Measurements from ENCODE around the gene BAIAP2.

Gene BAIAP2, protein sequence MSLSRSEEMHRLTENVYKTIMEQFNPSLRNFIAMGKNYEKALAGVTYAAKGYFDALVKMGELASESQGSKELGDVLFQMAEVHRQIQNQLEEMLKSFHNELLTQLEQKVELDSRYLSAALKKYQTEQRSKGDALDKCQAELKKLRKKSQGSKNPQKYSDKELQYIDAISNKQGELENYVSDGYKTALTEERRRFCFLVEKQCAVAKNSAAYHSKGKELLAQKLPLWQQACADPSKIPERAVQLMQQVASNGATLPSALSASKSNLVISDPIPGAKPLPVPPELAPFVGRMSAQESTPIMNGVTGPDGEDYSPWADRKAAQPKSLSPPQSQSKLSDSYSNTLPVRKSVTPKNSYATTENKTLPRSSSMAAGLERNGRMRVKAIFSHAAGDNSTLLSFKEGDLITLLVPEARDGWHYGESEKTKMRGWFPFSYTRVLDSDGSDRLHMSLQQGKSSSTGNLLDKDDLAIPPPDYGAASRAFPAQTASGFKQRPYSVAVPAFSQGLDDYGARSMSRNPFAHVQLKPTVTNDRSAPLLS

DNA sequence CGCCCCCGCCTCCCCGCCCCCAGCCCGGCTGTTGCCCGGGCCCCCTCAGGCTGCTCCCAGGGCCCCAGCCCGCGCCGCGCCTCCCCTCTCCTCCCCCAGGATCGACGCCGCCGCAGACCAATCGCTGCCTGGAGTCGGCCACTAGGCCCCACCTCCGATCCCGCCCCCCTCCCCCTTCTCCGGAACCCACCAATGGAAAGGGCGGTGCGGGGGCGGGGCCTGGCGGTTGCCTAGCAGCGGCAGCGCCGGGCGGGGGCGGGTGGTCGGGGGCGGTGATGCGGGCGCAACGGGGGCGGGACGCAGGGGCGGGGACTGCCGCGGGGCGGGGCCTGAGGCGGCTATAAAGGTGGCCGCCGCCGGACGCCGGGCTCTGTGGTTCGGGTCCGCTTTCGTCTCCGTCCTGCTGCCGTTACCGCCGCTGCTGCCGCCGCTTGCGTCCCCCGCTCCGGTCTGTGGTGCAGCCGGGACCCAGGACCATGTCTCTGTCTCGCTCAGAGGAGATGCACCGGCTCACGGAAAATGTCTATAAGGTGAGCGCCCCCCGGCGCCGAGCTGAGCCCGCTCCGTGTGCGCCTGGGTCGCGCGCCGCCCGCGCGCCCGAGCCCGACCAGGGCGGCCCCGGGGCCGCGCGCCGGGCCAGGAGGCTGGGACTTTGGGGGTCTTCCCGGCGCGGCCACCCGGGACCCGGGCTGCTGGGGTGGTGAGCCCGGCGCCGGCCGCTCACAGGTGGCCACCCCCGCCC is at the start of gene BAIAP2:
Gene BAIAP2 (plus strand): TSS at position 373 of the 742 bp plus-strand sequence. CDS start 104 bp downstream, at position 477.
- peak; percentile 95 to 96 for DNase-seq

DNA sequence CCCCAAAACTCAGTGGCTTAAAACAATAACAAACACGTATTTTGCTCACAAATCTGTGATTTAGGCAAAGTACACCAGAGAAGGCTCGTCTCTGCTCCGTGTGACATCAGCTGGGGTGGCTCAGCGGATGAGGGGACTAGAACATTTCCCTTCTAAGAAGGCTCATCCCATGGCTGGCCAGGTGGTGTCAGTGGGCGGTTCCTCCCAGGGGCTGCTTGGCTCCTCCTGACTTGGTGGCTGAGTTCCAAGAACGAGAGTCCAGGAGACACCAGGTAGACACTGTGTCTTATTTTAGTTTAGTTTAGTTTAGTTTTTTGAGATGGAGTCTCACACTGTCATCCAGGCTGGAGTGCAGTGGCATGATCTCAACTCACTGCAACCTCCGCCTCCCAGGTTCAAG is 48.9 kb upstream of the BAIAP2 start:
- no peak for DNase-seq

DNA sequence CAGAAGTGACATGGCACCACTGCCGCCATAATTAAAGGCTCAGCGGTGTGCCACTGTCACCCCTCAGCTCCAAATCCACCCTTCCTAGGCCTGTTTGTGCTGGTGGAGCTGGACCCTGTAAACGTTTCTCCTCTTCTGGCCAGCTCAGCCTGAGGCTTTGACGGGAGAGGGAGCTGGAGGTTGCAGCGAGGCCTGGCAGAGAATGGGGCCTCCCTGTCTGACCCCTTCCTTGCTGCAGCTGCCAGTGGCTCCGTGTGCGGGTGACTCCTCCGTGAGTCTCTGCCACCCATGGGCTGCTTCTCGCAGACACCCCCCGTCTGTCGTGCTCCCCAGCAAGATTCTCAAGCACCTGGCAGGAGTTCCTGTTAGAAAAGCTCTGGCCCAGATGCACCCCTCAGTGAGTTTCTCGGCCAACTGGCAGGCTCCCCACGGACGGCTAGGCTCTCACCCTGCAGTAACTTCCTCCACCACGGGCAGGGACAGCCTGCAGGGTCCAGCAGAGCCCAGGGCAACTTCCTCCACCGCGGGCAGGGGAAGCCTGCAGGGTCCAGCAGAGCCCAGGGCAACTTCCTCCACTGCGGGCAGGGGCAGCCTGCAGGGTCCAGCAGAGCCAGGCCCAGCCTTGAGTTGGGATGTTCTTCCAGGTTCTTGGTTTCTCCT is 48.0 kb upstream of the BAIAP2 start:
- peak in 1 of 2 donors; percentile 37 for DNase-seq

DNA sequence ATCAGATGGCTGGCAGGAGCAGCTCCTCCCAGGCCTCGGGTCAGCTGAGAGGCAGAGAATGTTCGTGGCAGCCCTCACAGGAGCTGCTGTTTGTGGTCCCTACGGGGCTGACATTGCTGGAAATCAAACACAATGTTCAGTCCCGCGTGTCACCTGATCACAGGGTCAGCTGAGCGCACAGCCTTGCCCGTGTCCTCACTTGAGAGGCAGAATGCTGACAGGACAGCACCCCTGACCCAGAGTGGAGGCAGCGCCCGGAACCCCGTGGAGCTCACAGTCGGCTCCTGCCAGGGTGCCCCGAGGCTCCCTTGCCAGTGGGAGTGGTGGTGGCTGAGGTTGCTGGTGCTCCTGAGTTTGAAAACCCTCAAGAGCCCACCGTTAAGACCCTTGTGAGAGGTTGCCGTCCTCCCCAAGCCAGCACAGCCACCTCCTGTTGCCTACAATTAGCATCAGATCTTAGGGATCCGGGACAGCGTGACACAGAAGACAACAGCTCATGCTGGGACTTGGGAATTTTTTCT is 47.0 kb upstream of the BAIAP2 start:
- no peak for DNase-seq

DNA sequence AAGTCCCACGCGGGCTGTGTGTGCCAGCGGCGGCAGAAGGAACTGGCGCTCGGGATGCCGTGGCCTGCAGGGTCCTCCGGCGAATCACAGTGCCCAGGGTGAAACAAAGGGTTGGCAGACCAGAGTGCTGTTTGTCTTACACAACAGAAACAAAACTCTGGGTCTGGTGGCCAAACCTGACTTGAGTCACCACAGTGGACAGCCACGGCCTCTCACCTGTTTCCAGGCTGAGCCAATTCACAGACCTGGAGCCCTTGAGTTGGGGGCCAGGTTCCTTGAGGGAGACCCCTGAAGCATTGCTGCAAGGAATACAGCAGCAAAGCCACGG is 45.4 kb upstream of the BAIAP2 start:
- no peak for DNase-seq

DNA sequence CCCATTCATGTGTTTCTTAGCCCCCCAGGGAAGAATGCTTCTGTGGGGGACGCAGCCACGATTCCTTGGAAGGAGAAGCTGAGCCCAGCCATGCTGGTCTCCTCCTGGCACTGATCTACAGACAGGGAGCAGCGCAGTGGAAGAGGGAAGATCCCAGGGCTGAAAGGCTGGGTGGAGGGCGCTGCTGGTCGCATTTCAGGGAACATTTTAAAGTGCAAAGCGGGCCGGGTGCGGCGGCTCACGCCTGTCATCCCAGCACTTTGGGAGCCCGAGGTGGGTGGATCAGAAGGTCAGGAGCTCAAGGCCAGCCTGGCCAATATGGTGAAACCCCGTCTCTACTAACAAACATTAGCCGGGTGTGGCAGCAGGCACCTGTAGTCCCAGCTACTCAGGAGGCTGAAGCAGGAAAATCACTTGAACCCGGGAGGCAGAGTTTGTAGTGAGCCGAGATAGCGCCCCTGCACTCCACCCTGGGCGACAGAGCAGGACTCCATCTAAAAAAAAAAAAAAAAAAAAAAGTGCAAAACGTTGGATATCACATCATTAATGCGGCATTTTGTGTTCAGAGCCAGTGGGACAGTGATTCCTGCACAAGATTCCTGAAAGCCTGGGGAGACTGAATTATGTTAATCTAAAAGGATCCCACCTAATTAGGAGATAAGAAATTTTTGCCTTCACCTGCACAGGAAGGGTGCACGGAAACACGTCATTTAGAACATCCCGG is 43.9 kb upstream of the BAIAP2 start:
- DNase-seq, result no peak

DNA sequence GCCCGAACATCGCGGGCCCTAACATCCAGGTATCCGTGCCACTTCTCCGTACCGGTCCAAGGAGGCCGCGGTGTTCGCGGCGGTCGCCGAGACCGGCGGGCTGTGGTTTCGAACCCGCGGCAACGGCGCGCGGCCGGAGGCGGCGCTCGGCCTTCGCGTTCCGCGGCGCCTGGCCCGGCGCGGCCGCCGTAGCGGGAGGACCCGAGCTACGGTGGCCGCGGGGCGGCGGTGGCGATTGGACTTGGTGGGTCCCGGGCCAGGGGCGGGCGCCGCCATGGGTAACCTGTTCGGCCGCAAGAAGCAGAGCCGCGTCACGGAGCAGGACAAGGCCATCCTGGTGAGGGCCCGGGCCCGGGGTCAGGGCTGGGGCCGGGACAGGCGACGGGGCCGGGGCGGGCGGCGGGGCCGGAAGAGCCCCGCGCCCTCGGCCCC is 43.3 kb upstream of the BAIAP2 start, which contains the start of gene CHMP6:
Gene CHMP6 (plus strand): TSS at position 197 of the 432 bp plus-strand sequence. CDS start 78 bp downstream, at position 275.
- peak; percentile 69 to 77 for DNase-seq

DNA sequence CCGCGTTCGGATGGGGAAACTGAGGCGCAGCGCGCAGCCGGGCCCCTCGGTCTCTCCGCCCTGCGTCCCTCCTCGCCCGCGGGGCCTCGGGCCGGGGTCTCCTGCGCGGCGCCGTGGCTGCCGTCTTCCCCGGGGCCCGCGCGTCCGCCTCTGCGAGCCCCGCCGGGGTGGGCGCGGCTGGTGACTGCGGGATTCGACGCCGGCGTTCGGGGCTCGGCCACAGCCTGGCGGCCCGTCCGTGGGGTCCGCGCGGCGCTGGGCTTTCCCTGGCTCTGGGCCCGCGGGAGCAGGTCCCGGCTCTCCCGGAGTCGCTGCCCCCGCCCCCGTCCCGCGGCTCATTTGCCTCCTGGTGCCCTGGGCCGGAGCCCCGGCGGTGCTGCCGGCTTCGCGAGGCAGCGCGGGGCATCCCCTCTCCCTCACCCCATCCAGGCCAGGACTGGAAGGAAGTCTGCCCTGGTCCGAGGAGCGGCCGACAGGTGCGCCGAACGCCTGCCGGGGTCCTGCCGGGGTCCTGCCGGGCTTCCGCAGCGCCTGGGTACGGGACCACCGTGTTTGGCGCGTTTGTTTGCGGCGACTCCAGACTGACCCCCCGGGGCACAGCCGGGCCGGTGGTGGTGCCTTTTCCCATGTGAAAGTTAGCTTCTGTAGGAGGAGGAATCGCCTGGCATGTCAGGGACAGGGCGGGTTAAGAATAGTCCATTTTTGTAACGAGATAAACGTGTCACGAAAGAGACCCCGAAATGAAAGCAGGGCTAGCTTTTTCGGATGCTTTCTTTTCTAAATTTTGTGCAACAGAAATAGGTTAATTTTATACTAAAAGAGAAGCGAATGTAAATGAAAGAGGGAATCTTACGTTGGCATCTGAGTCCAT is 42.6 kb upstream of the BAIAP2 start:
- no peak for DNase-seq

DNA sequence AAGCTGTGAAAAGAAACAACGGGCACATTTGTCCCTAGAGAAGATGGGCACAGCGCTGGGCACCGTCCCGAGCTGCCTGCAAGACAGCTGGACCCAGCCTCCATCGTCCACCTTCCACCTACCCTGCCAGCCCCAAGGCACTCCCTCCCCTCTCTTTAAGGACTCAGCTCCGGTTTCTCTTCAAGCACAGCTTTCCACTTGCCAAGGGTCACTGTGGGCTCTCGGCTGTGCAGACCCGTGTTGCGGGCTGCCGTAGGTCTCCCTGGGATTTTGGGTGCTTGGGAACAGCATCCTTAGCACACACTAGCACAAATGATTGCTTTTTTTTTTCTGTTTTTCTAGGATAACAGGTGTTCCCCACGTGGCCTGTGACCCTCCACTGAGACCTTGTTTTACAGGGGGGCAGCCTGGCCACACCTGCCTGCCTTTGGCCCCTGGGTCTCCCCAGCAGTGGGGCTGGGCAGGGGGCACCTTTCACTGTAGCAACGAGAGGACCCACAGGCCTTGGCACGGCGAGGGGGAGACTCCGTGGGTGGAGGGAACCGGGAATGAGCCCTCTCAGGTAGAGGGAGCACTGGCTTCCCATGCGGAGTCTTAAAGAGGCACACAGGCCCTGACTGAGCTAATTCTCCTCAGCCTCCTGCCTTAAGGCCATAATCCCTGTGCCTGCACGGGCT is 41.9 kb upstream of the BAIAP2 start:
- DNase-seq, result no peak

DNA sequence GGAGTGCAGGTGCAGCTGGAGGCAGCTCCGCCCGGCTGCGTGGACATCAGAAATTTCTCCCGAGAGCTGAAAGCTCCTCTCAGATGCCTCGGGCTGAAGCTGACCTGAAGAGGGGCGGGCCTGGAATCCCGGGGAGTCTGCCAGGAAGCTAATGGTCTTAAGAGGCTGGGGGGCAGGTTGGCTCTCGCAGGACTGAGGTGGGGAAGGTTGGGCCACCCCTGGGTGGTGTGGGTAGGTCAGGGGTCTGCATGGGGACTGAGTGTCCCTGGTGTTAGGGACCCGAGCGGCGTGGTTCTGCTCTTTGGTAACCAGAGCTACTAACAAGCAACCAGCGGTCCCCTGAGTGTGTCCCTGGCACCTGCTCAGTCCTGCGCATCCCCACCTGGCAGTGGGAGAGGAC is 39.8 kb upstream of the BAIAP2 start:
- DNase-seq, result no peak

DNA sequence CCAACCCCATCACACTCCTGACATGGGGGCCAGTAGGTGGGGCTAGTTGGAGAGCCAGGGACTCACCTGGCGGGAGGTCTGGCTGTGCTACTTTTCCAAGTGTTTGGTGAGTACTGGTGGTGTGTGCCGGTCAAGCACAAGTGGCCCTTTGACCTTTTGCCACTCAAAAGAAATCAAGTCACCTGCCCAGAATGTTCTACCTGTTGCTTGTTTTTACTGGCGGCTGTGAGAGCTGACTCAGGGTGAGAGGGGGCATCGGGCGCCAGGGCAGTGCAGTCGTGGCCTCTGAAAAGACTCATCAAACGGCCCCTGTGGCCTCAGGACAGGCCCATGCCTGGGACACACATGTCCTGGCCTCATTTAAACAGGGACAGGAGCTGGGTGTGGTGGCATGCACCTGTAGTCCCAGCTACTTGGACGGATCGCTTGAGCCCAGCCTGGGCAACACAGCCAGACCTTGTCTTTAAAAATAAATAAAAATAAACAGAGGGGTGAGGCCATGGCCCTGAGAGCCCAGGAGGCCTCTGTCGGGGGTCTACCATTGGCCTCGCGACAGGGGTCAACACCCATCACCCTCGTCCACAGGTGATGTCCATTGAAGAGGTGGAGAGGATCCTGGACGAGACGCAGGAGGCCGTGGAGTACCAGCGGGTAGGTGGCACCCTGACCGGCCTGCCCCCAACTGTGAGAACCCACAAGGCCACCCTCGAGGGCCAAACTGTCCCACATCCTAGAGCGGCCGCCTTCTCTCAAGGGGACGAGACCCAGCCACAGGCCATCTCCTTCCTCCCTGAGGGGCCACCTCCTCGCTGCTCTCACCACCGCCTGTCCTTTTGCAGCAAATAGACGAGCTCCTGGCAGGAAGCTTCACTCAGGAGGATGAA is 38.3 kb upstream of the BAIAP2 start:
- no peak for DNase-seq

DNA sequence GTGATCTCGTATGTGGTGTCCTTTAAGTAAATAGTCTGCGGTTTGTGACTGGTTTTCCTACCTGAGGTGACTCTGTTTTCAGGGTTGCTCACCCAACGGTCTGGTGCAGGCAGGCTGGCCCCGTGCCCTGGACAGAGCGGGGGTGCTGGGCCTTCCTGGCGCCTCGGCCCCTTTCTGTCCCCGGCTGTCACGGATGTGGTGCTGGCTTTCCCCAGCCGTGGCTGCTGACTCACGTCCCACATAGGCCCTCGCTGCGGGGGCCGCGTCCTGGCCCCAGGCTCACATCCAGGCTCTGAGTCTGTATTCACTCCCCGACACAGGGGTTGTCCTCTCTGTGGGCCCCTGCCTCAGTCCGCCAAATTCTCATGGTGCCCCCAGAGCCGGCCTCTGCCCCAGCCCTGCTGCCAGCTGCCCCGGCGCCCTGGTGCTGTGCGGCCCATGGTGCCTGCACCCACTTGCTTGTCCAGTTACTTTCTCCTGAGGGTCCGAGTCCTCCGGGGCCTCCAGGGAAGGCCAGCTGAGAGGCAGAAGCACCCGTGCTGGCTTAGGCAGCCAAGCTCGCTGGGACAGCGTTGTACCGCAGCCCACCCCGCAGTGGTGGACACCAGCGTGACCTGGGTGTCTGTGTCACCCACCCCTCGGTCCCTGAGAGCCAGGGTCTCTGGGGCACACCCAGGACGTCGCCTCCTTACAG is 37.4 kb upstream of the BAIAP2 start:
- DNase-seq, result no peak

DNA sequence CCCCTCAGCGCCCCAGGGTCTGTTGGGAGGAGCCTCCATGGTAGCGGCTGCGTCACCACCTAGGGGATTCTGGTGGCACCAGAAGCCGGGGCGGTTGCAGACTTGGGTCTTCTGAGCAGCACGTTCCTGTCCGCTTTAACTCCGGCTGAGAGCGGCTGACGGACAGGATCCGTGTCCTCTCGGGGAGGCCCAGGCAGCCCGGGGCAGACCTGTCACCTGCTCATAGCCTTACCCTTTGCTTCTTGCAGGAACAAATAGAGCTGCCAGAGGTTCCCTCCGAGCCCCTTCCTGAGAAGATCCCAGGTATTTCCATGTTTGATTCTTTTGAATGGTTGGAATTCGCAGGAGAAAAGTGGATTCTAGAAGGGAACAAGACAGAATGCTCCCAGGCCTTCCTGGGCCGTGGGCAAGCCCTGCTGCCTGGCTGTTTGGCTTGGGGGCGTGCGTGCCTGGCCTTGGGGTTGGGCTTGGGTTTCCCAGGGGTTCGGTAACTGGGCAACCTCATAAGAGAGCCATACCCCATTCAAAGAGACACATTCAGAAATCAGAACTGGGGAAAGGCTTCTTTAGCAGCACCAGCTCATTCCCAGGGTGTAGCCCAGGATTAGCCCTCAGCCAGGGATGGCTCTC is 36.7 kb upstream of the BAIAP2 start:
- no peak for DNase-seq

DNA sequence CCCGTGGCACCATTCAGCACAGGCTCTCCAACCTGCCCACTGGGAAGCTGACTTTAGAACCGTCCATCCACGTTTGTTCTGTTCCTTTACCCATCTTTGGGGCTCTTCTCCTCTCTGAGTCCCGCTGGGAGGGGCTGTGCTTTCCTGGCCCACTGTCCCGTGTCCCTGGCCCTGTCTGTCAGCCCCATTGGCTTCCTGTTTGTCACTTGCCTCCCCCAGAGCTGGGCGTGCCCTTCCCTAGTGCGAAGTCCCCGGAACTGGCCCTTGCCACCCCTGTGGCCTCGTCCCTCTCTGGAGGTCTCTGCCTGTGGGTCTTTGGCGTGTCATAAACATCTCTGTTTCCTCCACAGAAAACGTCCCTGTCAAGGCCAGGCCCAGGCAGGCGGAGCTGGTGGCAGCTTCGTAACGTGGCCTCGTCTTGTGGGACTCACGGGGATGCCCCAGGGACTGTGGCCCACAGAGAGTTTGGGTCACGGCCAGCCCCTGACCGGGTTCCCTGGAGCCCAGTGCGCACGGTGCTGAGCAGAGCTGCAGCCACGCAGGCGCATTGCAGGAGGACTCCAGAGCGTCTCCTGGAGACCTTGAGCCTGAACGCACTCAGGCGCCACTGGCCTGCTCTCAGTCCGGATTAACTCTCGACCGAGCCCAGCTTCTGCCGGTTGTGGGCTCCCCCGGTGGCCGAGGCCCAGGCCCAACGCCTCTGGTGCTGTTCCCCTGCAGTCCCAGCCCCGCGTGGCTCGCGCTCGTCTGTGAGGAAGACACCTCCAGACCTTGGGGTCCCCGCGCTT is 36.0 kb upstream of the BAIAP2 start:
- DNase-seq, result no peak

DNA sequence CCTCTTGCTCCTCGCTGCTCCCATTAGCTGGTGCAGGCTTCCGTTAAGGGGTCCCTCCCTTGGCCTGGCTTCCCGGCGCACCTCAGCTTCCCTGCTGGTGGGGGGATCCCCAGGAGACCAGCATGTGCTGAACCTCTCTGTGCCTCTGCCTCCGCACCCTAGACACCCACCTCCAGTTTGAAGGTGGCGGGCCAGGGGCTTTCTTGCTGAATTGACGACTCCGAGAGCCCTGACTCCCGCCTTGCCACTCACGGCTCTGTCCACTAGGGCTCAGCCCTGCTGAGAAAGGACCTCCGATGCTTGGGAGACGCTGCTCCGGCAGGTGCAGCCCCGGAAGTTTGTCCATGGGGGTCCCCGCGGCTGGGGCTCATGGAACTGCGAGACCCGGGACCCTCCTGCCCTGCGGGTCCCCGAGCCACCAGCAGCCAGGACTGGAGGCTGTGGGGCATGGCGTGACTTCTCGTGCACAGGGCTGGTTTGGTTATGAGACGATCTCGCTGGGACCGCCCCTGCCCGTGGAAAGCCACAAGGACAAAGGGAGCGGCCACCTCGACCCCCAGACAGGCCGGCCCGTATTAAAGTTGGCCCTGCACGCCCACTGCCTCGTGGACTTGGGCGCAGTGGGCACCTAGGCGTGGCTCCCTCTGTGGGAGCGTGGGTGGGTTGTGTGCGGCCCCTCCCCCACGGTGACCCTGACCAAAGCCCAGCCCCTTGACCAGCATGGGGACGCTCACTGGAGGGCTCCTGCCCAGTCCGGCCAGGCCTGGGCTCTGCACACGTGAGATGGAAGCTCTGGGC is 35.2 kb upstream of the BAIAP2 start:
- DNase-seq, result no peak

DNA sequence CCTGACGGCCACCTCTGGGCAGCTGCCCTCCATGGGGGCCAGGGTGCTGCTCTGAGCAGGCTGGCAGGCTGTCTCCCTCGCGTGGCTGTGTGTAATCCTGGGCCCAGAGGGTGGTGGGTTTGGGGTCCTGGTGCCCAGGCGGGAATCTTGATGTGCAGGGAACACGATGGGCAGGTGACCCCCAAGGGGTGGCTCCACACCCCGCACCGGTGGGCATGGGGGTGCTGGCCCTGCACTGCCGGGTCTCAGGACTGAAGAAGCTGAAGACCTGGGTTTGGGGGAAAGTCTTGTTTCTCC is 34.7 kb upstream of the BAIAP2 start:
- no peak for DNase-seq
